ES-I3 (cell line): Measurements from ENCODE around the gene MRTFA.
"Not testable (repeated sequence)": the region's sequence is repeated elsewhere in the genome, so short reads cannot be mapped to it uniquely, and the experiment has no call there.

ENCODE experiments used
- H3K36me3 ChIP-seq: 2 replicates; pipeline ENCODE4 v1.6.1; 2013; ENCODE audit warnings: mild to moderate bottlenecking, low read length, control low read depth, moderate library complexity; ENCODE audit not compliant: insufficient read depth
- H3K4me1 ChIP-seq: 2 replicates; pipeline ENCODE4 v1.6.1; 2013; ENCODE audit warnings: mild to moderate bottlenecking, control low read depth, low read length; ENCODE audit not compliant: insufficient read depth
- H3K9ac ChIP-seq: 2 replicates; pipeline ENCODE4 v1.6.1; 2013; ENCODE audit warnings: low read depth, mild to moderate bottlenecking, low read length, moderate library complexity
- H3K9me3 ChIP-seq: 2 replicates; pipeline ENCODE4 v1.6.1; 2013; ENCODE audit warnings: mild to moderate bottlenecking, low read length, moderate library complexity; ENCODE audit not compliant: control insufficient read depth, insufficient read depth

MRTFA gene

GRCh38 chr22:40531951-40532900 lies 104.3 kb downstream of the MRTFA start:
- Histone ChIP-seq H3K9me3 (no peaks in the 10 kb centered on the region), H3K36me3 (no peaks in the 10 kb centered on the region), H3K4me1 (peaks cover 22% of the 10 kb centered on the region), H3K9ac (no peak overlapping the region)

- not testable (repeated sequence) for H3K9me3 ChIP-seq, H3K9ac ChIP-seq, H3K36me3 ChIP-seq
- peaks cover 18% of the 10 kb centered on the region for H3K4me1 ChIP-seq
These were observed 106.1 kb downstream of the MRTFA start for GRCh38 chr22:40530391-40530790.

- no peak overlapping the region for H3K9ac ChIP-seq
- H3K9me3 ChIP-seq = no peaks in the 10 kb centered on the region
- H3K4me1 ChIP-seq = peaks cover 16% of the 10 kb centered on the region
- no peaks in the 10 kb centered on the region for H3K36me3 ChIP-seq
These were observed 106.7 kb downstream of the MRTFA start for GRCh38 chr22:40529821-40530220.

GRCh38 chr22:40526960-40527359 lies 109.6 kb downstream of the MRTFA start:
- no peaks in the 10 kb centered on the region for H3K36me3 ChIP-seq
- H3K9me3 ChIP-seq = no peaks in the 10 kb centered on the region
- no peak overlapping the region for H3K9ac ChIP-seq
- H3K4me1 ChIP-seq = 0 out of 2 replicates have a peak, but pooled peaks cover 2% of the 10 kb centered on the region

GRCh38 chr22:40525250-40525884 lies 111.2 kb downstream of the MRTFA start:
- Histone ChIP-seq H3K9me3 (0 out of 2 replicates have a peak, but pooled peaks cover 2% of the 10 kb centered on the region), H3K4me1 (no peaks in the 10 kb centered on the region), H3K36me3 (no peaks in the 10 kb centered on the region), H3K9ac (no peak overlapping the region)

GRCh38 chr22:40524392-40525249 lies 111.9 kb downstream of the MRTFA start:
- H3K36me3 ChIP-seq = no peaks in the 10 kb centered on the region
- no peak overlapping the region for H3K9ac ChIP-seq
- 0 out of 2 replicates have a peak, but pooled peaks cover 2% of the 10 kb centered on the region for H3K9me3 ChIP-seq
- no peaks in the 10 kb centered on the region for H3K4me1 ChIP-seq

GRCh38 chr22:40522141-40522540 lies 114.4 kb downstream of the MRTFA start:
- Histone ChIP-seq H3K9me3 (0 out of 2 replicates have a peak, but pooled peaks cover 2% of the 10 kb centered on the region), H3K36me3 (no peaks in the 10 kb centered on the region), H3K4me1 (peaks cover 13% of the 10 kb centered on the region)

GRCh38 chr22:40521046-40521445 lies 115.5 kb downstream of the MRTFA start:
- Histone ChIP-seq H3K9me3 (0 out of 2 replicates have a peak, but pooled peaks cover 2% of the 10 kb centered on the region), H3K4me1 (peaks cover 15% of the 10 kb centered on the region), H3K36me3 (no peaks in the 10 kb centered on the region), H3K9ac (no peak overlapping the region)

More at GRCh38 chr22:40522141-40522540, 114.4 kb downstream of the MRTFA start:
- H3K9ac ChIP-seq = no peak overlapping the region

GRCh38 chr22:40520562-40520961 lies 116.0 kb downstream of the MRTFA start:
- no peaks in the 10 kb centered on the region for H3K36me3 ChIP-seq
- peaks cover 15% of the 10 kb centered on the region for H3K4me1 ChIP-seq
- 0 out of 2 replicates have a peak, but pooled peaks cover 2% of the 10 kb centered on the region for H3K9me3 ChIP-seq
- no peak overlapping the region for H3K9ac ChIP-seq

GRCh38 chr22:40519948-40520331 lies 116.6 kb downstream of the MRTFA start:
- Histone ChIP-seq H3K9me3 (0 out of 2 replicates have a peak, but pooled peaks cover 2% of the 10 kb centered on the region), H3K9ac (no peak overlapping the region), H3K36me3 (no peaks in the 10 kb centered on the region), H3K4me1 (peaks cover 15% of the 10 kb centered on the region)

- Histone ChIP-seq H3K4me1 (peaks cover 15% of the 10 kb centered on the region), H3K9me3 (0 out of 2 replicates have a peak, but pooled peaks cover 2% of the 10 kb centered on the region), H3K36me3 (no peaks in the 10 kb centered on the region), H3K9ac (no peak overlapping the region)
These were observed 117.1 kb downstream of the MRTFA start for GRCh38 chr22:40519284-40519947.

GRCh38 chr22:40518840-40519239 lies 117.7 kb downstream of the MRTFA start:
- peaks cover 15% of the 10 kb centered on the region for H3K4me1 ChIP-seq
- H3K9ac ChIP-seq = no peak overlapping the region
- H3K9me3 ChIP-seq = 0 out of 2 replicates have a peak, but pooled peaks cover 2% of the 10 kb centered on the region
- no peaks in the 10 kb centered on the region for H3K36me3 ChIP-seq

GRCh38 chr22:40517631-40518030 lies 118.9 kb downstream of the MRTFA start:
- H3K4me1 ChIP-seq = peaks cover 15% of the 10 kb centered on the region
- 0 out of 2 replicates have a peak, but pooled peaks cover 2% of the 10 kb centered on the region for H3K9me3 ChIP-seq
- no peak overlapping the region for H3K9ac ChIP-seq
- no peaks in the 10 kb centered on the region for H3K36me3 ChIP-seq
